ENCODE results near the gene PLEKHA8. TPM values are rescaled to one million over a fixed set of nuclear protein-coding genes. Genes with fewer than 3 reads are reported as not detected.

PLEKHA8 gene
- total RNA-seq, 4 donors from 2014 or later = 2.3 to 3.2 (median 2.6) TPM

- ATAC-seq (no peak), DNase-seq (no peak)
- Histone ChIP-seq H3K4me3 (no peak overlapping the region), H3K4me1 (peaks cover 19 to 21% of the 10 kb centered on the region in 2 donors), H3K27ac (no peak overlapping the region), H3K27me3 (no peaks in the 10 kb centered on the region), H3K9me3 (no peaks in the 10 kb centered on the region), H3K36me3 (no peaks in the 10 kb centered on the region)
- no peak for TF ChIP-seq POLR2A (IDR thresholded peaks at IDR 0.05)
- TF ChIP-seq CTCF (IDR thresholded peaks at IDR 0.05 in 4 of 5, conservative IDR thresholded peaks at IDR 0.05 in 1 of 5) = no peak
- in situ Hi-C loops (cut with MboI; ENCODE audit: low sequenced_read_pairs in 4 of 4) = no loop called here
- intact Hi-C loops (cut with DNase I; ENCODE audit: low total_unique reads) = loop anchor here (10.0 kb wide), 1 partner anchor 339 kb away; no protein-coding TSS in a partner anchor
Measured at GRCh38 chr7:30023524-30023923, 4.7 kb upstream of the PLEKHA8 start.

GRCh38 chr7:30026229-30027064, 1.8 kb upstream of the PLEKHA8 start, which contains the start of gene FKBP14:
Gene FKBP14 (minus strand): TSS chr7:30026702. CDS start chr7:30026508, 194 bp downstream.
- peak; percentile 98 for DNase-seq
- ATAC-seq = peak; percentile 90 to 94
- Histone ChIP-seq H3K27ac (peak within 1 kb of the TSS; percentile 80 to 94 (median 93)), H3K4me3 (peak within 1 kb of the TSS; percentile 73 to 94 (median 89)), H3K4me1 (peaks cover 31 to 36% of the 10 kb centered on the region in 2 donors), H3K27me3 (no peaks in the 10 kb centered on the region), H3K36me3 (no peaks in the 10 kb centered on the region), H3K9me3 (no peaks in the 10 kb centered on the region)
- intact Hi-C loops (cut with DNase I; ENCODE audit: low total_unique reads) = loop anchor here (1.0 to 10.0 kb wide), 8 partner anchors 36 to 566 kb away; partner anchors contain the start of genes GARS1, MTURN, NOD1 and WIPF3
- no peak for TF ChIP-seq CTCF (IDR thresholded peaks at IDR 0.05 in 4 of 5, conservative IDR thresholded peaks at IDR 0.05 in 1 of 5)
- peak in 1 of 2 donors; percentile 48 for TF ChIP-seq POLR2A (IDR thresholded peaks at IDR 0.05)
- in situ Hi-C loops (cut with MboI; ENCODE audit: low sequenced_read_pairs in 4 of 4) = no loop called here

DNA sequence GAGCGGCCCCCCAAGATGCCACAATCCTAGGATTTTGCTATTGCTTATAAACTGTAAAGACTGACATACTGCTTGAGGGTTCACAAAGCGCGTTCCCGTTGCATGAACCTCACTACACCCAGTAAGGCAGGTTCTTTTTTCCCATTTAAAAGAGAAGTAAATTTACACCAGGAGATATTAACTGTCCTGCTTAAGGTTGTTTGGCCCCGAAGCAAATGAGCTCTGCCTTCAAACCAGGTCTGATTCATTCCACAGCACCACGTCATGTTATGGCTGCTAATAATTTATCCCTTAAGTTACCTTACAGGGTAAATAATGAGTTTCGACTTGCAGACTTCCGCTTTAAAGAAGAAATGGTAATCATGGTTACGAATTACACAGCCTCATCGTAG, 1.2 kb upstream of the PLEKHA8 start:
- H3K36me3 ChIP-seq = no peaks in the 10 kb centered on the region
- H3K27ac ChIP-seq = peak overlapping the region; percentile 80 to 94 (median 93)
- H3K27me3 ChIP-seq = no peaks in the 10 kb centered on the region
- H3K9me3 ChIP-seq = no peaks in the 10 kb centered on the region
- H3K4me1 ChIP-seq = peaks cover 34 to 40% of the 10 kb centered on the region in 2 donors
- DNase-seq (no peak), ATAC-seq (peak; percentile 30 to 47)
- in situ Hi-C loops (cut with MboI; ENCODE audit: low sequenced_read_pairs in 4 of 4) = no loop called here
- TF ChIP-seq CTCF (IDR thresholded peaks at IDR 0.05 in 4 of 5, conservative IDR thresholded peaks at IDR 0.05 in 1 of 5) (no peak), POLR2A (IDR thresholded peaks at IDR 0.05) (peak in 1 of 2 donors; percentile 4)
- intact Hi-C loops (cut with DNase I; ENCODE audit: low total_unique reads) = loop anchor here (2.0 to 10.0 kb wide), 7 partner anchors 35 to 565 kb away; partner anchors contain the start of genes GARS1, NOD1, WIPF3 and ZNRF2
- peak overlapping the region; percentile 73 to 94 (median 89) for H3K4me3 ChIP-seq

DNA sequence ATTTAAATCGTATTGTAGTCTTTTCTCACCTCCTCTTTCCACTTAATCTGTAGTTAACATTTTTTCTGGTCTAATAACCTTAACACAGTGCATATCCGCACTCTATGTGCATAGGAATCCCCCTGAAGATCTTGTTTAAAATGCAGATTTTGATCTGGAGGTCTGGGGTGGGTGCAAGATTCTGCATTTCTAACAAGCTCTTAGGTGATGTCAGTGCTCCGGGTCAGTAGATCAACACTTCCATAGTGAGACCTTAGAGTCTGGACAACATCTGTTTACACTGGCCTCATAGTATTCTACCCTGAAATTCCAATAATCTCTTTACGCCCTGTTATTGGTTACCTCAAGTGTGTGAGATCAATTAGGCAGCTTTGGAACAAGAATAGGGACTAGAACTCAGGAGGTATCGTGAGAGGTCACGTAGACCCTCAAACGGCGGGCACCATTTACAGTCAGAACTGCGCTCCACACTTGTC, 434 bp upstream of the PLEKHA8 start:
- peaks cover 41 to 47% of the 10 kb centered on the region in 2 donors for H3K4me1 ChIP-seq
- in situ Hi-C loops (cut with MboI; ENCODE audit: low sequenced_read_pairs in 4 of 4) (no loop called here), intact Hi-C loops (cut with DNase I; ENCODE audit: low total_unique reads) (loop anchor here (2.0 to 10.0 kb wide), 7 partner anchors 35 to 565 kb away; partner anchors contain the start of genes GARS1, NOD1, WIPF3 and ZNRF2)
- no peaks in the 10 kb centered on the region for H3K27me3 ChIP-seq
- ATAC-seq = peak in 1 of 2 donors; percentile 2
- H3K4me3 ChIP-seq = peak overlapping the region; percentile 73 to 94 (median 89)
- peak overlapping the region; percentile 80 to 94 (median 93) for H3K27ac ChIP-seq
- no peaks in the 10 kb centered on the region for H3K36me3 ChIP-seq
- TF ChIP-seq CTCF (IDR thresholded peaks at IDR 0.05 in 4 of 5, conservative IDR thresholded peaks at IDR 0.05 in 1 of 5) (no peak), POLR2A (IDR thresholded peaks at IDR 0.05) (peak in 1 of 2 donors; percentile 85)
- no peak for DNase-seq
- no peaks in the 10 kb centered on the region for H3K9me3 ChIP-seq
